ENCODE results near the gene ZNF598.

Gene ZNF598

GRCh38 chr16:2053897-2054296, 44.3 kb upstream of the ZNF598 start:
- H3K27ac ChIP-seq: peak overlapping the region; percentile 78
- no peak for TF ChIP-seq CTCF (conservative IDR thresholded peaks at IDR 0.05)

DNA sequence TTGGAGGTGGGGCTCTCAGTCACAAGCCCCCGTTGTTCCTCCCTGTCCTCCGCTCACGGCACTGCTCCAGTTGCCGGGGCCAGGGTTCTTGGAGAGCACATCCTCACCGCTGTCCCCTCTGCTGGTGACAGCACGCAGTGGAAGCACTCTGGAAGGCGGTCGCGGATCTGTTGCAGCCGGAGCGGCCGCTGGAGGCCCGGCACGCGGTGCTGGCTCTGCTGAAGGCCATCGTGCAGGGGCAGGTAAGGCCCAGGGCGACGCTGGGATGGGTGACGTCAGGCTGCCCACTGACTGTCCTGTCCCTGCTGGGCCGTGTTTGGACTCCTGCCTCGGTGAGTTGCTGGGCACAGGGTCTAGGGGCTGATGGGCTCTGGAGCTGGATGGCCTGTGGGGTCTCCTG, 43.6 kb upstream of the ZNF598 start:
- TF ChIP-seq CTCF (conservative IDR thresholded peaks at IDR 0.05): no peak
- H3K27ac ChIP-seq: peak overlapping the region; percentile 78; the same call in 1 of the 2 replicates

DNA sequence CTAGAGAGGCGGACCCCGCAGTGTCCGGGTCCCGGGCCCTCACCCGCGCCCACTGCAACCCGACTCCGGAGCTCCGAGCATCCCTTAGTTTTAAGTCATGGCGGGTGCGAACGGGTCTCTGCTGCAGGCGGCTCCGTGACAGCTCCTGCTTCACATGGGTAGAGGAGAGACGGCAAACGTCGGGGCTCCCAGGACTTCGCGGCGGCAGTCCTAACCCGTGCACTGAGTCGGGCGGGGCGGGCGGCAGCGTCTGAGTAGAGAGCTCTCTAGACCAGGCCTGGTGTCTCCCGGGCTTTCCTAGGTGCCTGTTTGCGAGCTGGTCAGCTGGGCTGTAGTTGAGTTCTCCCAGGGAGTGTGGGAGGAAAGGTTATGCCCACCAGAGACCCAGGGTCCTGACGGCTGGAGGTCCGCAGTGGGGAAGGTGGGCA, 38.5 kb upstream of the ZNF598 start:
- H3K27ac ChIP-seq: peak overlapping the region; percentile 81
- no peak for TF ChIP-seq CTCF (conservative IDR thresholded peaks at IDR 0.05)

DNA sequence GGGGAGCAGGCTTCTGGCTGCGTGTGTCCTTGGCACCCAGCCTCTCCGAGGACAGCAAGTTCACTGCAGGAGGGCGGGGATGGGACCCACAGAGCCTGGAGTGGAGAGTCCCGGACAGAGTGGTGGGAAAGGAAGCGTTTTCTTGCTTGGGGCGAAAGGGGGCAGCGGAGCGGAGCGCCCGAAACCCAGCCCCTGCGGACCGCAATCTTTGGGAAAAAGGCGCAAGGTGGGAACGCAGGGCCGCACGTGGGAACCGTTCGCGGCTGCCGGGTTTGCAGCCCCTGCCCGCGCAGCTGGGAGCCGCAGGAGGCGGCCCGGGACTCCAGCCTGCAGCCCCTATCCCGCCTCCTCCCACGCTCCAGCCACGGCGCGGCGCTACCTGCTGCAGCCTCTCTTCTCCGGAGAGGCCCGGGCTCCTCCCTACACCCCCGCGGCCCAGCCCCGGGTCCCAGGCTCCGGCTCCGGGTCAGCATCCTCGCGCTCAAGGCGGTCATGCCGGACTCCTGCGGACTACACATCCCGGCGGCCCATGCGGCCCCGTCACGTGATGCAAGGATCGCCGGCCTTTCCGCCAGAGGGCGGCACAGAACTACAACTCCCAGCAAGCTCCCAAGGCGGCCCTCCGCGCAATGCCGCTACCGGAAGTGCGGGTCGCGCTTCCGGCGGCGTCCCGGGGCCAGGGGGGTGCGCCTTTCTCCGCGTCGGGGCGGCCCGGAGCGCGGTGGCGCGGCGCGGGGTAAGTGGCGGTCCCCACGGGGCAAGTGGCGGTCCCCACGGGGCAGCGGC, 37.9 kb upstream of the ZNF598 start, which contains the start of the genes NTHL1 and TSC2:
TSS of gene NTHL1 (minus strand) at position 505 of the 786 bp plus-strand sequence. CDS start at position 494, 11 bp downstream.
TSS of gene TSC2 (plus strand) at position 656 of the 786 bp plus-strand sequence. CDS start 631 bp downstream, outside the sequence.
- peak within 1 kb of the TSS; percentile 81 for H3K27ac ChIP-seq
- TF ChIP-seq CTCF (conservative IDR thresholded peaks at IDR 0.05): no peak; the same call in 1 of the 2 replicates

- TF ChIP-seq CTCF (conservative IDR thresholded peaks at IDR 0.05): no peak
- peak overlapping the region; percentile 81 for H3K27ac ChIP-seq
Observed at GRCh38 chr16:2046893-2047329, 37.3 kb upstream of the ZNF598 start.

DNA sequence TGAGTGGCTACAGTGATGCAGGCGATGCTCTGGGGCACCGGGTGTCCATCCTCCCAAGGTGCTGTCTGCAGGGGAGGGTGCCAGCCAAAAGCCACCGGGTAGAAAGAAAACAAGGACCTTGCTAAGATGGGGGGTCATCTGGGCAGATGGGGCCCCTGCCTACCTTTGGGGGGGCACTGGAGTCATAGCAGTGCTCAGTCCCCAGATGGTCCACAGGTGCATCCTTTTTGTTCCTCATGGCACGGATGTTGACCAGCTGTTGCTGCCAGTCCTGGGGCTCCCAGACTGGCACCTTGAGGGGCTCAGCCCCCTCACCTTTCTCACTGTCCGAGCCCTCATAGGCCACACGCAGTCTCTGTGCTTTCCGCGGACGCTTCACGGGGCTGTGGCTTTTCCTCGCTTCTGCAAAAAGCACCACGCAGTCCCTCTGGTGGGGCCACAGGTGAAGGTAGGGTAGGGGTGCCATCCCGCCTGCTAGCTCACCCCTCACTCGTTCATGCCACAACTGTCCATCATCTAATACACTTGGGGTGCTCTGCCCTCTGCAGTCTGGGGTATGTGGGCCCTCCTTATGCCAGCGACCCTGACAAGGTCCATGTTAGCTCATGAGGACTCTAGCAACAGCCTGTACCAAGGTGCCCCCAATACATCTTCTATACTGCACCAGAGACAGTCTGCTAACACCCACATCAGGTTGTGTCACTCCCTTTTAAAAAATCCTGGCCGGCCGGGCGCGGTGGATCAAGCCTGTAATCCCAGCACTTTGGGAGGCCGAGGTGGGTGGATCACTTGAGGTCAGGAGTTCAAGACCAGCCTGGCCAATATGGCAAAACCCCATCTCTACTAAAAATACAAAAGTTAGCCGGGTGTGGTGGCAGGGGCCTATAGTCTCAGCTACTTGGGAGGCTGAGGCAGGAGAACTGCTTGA, 36.6 kb upstream of the ZNF598 start:
- TF ChIP-seq CTCF (conservative IDR thresholded peaks at IDR 0.05): no peak
- peak overlapping the region; percentile 81 for H3K27ac ChIP-seq

GRCh38 chr16:2044541-2044940, 34.9 kb upstream of the ZNF598 start:
- no peak for TF ChIP-seq CTCF (conservative IDR thresholded peaks at IDR 0.05)
- no peak overlapping the region for H3K27ac ChIP-seq

Data from VCaP (cell line).